Cerebellar nuclear complex (tissue), 1 donor: ENCODE data around the gene BLTP2.
"Not testable (repeated sequence)": the region's sequence is repeated elsewhere in the genome, so short reads cannot be mapped to it uniquely, and the experiment has no call there.

Experiments used
- DNase-seq, 2 experiments: peaks; one replicate each; lab custom pipeline; 2025; lab: John Stamatoyannopoulos, UW

Gene BLTP2

GRCh38 chr17:28646039-28646754 is 1.2 kb upstream of the BLTP2 start:
- DNase-seq, result no peak

- no peak for DNase-seq
Observed at GRCh38 chr17:28645576-28645939, 600 bp upstream of the BLTP2 start.

GRCh38 chr17:28643983-28644786 is 773 bp downstream of the BLTP2 start:
- peak in 1 of 2 experiments; percentile 4 for DNase-seq

GRCh38 chr17:28641579-28641978 is 3.4 kb downstream of the BLTP2 start:
- DNase-seq, result no peak

- DNase-seq, result no peak
Observed at GRCh38 chr17:28635506-28635905, 9.5 kb downstream of the BLTP2 start.

- no peak for DNase-seq
Observed at GRCh38 chr17:28634206-28634865, 10.6 kb downstream of the BLTP2 start.

- no peak for DNase-seq
Observed at GRCh38 chr17:28626818-28627217, 18.1 kb downstream of the BLTP2 start.

GRCh38 chr17:28624148-28624547 is 20.8 kb downstream of the BLTP2 start:
- DNase-seq, result no peak

- no peak for DNase-seq
Observed at GRCh38 chr17:28623696-28624095, 21.3 kb downstream of the BLTP2 start.

- no peak for DNase-seq
Observed at GRCh38 chr17:28622186-28622585, 22.8 kb downstream of the BLTP2 start.

GRCh38 chr17:28620010-28620409 is 24.9 kb downstream of the BLTP2 start:
- no peak for DNase-seq

- no peak for DNase-seq
Observed at GRCh38 chr17:28618464-28618863, 26.5 kb downstream of the BLTP2 start.

GRCh38 chr17:28616281-28616680 is 28.7 kb downstream of the BLTP2 start:
- no peak for DNase-seq

- no peak for DNase-seq
Observed at GRCh38 chr17:28615260-28615940, 29.6 kb downstream of the BLTP2 start.

GRCh38 chr17:28613931-28614381 is 31.0 kb downstream of the BLTP2 start, which contains the start of gene RSKR:
Gene RSKR, minus strand, starts transcription at chr17:28614185. Its CDS starts 24 bp downstream, at chr17:28614161.
- no peak for DNase-seq

GRCh38 chr17:28612936-28613872 is 31.8 kb downstream of the BLTP2 start:
- DNase-seq, result no peak

- no peak for DNase-seq
Observed at GRCh38 chr17:28612531-28612930, 32.4 kb downstream of the BLTP2 start.

- no peak for DNase-seq
Observed at GRCh38 chr17:28610376-28610775, 34.6 kb downstream of the BLTP2 start.

GRCh38 chr17:28604031-28604430 is 40.9 kb downstream of the BLTP2 start:
- DNase-seq, result not testable (repeated sequence)

GRCh38 chr17:28599311-28600184 is 45.4 kb downstream of the BLTP2 start:
- DNase-seq, result no peak
